Suppressor macrophage treated with lipopolysaccharide for 1 hour (primary cell): ENCODE results near the gene THG1L.

Source experiments
- DNase-seq, 3 donors: peaks; one replicate each; pipeline ENCODE4 v3.0.0-alpha.2; 2020 to 2022

The THG1L gene

DNA sequence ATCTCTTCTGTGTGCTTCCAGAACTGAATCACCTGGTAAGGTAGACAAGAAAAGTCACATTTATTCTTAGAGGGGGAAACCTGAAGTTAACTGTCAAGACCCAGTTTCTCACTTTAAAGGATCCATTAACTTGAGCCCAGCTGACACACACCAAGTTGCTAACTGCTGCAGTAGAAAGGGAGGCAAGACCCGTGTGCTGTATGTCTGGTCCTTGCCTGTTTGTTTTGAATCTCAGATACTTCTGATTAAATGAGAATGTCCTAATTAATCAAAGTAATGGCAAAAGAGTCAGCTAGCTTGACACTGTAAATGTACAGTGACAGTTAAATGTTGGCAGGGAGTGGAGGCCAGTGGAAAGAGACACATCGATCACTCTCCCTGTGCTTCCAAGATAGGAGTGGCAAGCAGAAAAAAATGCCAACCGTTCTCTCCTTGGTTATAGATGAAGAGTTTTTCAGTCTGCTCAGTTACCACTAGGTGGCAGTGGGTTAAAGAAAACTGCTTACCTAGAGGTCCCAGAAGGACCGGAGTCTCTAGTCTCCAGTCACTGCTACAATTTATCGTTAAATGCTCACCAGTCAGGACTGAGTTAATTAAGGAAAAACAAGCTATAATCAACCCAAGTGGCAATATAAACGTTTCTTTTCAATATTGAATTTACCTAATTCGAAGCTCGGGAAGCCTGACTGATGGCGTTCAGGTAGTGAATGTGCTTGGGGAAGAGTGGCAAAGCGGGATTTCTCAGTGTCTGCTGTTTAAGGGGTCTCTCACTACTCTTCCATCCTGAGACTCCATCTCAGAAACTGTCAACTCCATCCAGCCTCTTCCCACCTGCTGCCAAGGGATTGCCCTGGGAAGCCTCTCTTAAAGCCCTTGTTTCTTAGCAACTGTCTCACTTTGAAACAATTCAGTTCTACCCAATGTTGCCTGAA, 30.7 kb downstream of the THG1L start:
- DNase-seq, result peak; percentile 63 to 70 (median 69)

DNA sequence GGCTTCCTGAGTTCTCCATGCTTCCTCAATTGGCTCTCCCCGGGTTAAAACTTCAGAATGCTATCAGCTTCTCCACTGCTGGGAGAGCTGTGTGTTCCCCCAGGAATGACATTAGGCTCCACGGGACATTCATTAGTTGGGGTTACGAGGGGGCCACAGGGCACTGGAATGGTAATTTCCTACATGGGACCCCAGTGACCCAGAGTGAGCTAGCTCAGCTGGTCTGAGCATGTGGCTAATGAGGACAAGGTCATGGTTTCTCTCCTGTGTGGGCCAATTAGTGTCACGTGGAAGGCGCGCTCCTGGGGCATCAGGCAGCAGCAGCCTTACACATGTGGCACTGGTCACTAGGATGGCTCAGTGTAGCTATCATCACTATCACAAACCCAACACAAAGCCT, 33.3 kb downstream of the THG1L start:
- no peak for DNase-seq

DNA sequence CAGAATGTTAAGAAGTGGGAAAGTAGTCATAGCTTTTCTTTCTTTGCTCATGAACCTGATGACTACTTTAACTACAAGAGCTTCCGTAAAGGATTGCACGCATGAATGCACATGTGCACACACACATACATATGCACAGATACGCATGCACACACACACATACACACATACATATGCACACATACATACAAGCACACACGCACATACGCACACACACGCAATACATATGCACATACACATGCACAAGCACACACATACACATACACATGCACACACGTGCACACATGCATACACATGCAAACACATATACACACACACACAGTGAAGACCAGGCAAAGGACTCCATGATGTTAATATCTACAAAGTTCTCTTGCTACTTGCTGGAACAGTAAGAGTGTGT, 35.2 kb downstream of the THG1L start:
- DNase-seq, result no peak

DNA sequence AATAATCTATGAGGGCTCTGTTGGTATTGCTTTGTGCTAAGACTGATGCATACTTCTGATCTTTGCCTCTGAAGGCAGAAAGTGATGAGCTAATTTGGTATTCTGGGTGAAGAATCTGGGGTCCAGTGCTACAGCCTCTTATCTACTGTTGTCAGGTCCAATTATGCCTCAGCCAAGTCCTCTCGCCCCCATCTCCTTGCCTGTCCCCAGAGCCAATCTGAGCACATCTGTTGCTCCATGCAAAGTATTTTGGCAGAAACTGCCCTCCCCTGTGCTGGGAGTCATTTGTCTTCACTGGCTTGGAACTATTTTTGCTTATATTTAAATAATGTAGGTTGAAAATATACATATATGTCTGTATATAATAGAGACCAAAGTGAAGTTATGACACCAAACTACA, 35.7 kb downstream of the THG1L start:
- DNase-seq, result no peak

DNA sequence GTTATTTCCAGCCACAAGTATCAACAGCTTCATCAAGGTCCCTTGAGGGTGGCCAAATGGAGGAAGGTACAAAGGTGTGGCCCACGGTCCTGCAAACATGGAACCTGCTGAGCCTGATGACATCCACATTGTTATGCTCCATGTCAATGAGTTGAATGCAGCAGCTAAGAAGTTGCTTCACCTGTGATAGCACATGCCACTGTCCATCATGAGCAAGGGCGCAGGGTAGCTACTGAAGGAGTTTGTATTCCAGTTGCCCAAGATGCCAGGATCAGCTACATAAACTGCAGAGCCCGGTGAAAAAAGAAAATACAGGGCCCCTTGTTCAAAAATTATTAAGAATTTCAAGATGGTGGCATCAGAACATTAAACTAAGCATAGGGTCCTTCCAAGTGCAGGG, 36.5 kb downstream of the THG1L start:
- DNase-seq, result no peak

DNA sequence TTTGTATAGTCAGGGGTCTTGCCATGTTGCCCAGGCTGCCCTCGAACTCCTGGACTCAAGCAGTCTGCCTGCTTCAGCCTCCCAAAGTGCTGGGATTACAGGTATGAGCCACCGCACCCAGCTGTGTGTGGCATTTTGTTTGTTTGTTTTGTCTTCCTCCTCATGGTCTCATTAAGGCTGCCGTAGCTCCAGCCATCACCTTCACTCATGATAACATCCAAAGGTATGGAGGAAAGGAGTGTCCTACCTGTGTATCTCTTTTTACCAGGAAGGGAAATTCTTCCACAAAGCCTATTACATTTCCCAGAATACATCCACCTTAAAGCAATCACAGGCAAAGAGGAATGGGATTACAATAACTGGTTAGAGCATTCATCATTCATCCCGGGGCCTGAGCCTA, 39.4 kb downstream of the THG1L start:
- no peak for DNase-seq

DNA sequence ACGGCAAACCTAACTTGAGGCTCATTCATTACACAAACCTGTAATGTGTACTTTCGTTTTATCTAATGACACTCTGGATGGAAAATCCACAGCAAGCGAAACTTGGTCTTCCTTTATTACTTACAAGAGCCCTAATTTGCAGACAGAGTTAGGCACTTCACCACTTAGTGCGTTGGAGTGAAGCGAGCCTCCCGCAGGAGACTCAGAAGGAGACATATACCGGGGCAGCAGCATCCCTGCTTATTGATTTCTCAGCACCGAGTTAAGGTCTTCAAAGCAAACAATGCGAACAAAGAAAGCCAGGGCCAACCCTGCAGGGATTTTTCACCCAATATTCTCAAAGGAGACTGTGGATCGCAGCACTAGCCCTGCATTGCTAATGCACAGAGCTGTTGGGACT, 40.9 kb downstream of the THG1L start:
- DNase-seq, result no peak

DNA sequence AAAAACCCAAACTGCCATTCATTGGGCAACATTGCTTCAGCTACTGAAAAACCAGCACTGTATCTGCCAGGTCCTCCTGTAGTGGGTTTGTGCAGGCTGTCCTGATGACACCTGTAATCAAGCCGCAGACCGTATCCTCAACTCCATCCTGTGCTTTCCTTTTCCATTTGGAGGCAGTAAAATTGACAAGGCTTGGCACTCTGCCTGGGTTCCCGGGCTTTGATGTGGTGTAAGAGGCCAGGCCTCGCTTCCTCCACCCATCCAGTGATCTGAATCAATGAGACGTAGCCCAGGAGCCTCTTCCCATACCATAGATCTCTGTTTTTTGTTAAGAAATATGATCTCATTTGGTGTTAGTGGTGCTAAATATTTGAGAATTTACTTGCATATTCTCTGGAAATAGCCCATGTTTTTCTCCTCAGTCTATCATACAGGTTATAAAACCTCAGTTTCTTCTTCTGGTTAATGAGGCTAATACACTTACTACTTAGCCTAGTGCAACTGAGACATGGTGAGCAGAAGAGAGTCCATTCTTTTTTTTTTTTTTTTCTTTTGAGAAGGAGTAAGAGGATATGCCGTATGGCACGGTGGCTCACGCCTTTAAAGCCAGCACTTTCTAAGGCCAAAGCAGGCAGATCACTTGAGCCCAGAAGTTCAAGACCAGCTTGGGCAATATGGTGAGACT, 47.0 kb downstream of the THG1L start:
- DNase-seq, result no peak

DNA sequence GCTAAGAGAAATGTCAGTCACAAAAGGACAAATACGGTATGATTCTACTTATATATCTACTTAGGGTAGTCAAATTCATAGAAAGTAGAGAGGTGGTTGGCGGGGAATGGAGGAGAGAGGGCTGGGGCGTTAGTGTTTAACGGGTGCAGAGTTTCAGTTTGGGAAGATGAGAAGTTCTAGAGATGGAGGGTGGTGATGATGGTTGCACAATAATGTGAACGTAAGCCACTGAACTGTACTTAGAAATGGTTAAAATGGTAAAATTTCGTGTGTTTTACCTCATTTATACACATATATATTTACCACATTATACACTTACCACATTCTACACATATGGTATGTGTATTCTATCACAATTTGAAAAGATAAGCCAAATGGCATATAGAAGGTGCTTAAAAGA, 48.0 kb downstream of the THG1L start:
- DNase-seq, result no peak

DNA sequence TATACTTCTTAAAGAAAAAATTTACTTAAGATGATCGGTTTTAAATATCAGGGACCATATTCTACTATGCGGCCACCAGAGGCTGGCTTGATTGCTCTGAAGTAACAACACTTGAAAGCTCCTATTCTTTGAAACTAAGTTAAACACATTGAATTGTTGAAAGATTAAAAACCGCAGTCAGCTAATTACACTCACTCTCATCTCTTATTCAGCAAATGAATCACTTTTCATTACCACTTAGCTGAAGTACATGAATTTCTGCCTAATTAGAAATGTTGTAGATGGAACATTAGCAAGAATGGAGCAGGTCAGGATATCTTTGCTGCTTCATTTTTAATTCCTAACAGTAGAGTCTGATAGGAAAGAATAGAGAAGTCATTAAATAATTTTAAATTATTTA, 54.6 kb downstream of the THG1L start:
- no peak for DNase-seq
